T-cell (primary cell): ENCODE measurements around the gene EHHADH. TPM values are rescaled to one million over a fixed set of nuclear protein-coding genes. Genes with fewer than 3 reads are reported as not detected.
A peak's percentile ranks its signal among the peaks of the same experiment; 100 is the strongest.

ENCODE experiments used
- ATAC-seq, 4 experiments: fragments of 200-7000 bp in 3 of 4; fragments of 150-1000 bp in 1 of 4; cut with Tn5 transposase; replicated peaks in 1 of 4; 1 replicate in 3 of 4; 2 replicates in 1 of 4; pipeline ENCODE4 v1.10.0; 2021; ENCODE audit warnings: moderate library complexity in 3 of 4, mild to moderate bottlenecking in 2 of 4, moderate number of reproducible peaks in 1 of 4
- CTCF ChIA-PET, 2 donors: fragments of 300-600 bp; sonication (Branson Sonifier 250); formaldehyde crosslinking; loops; one replicate each; lab custom pipeline; 2022; ENCODE audit warnings: antibody characterized with exemption in 2 of 2; lab: Charles Lee
- POLR2A ChIA-PET, 2 donors: fragments of 300-600 bp; sonication (Branson Sonifier 250); formaldehyde crosslinking; loops; one replicate each; lab custom pipeline; 2022; ENCODE audit warnings: antibody characterized with exemption in 2 of 2; lab: Charles Lee
- DNase-seq, 35 experiments: peaks; one replicate each; pipeline versions ENCODE4 v3.0.0 to v3.0.0-alpha.2; 2013 to 2023
- H3K27ac ChIP-seq: one replicate; pipeline ENCODE4 v1.5.1; 2013; ENCODE audit warnings: low read length
- H3K27me3 ChIP-seq, 2 experiments: replicated peaks in 1 of 2; 1 replicate in 1 of 2; 2 replicates in 1 of 2; pipeline versions ENCODE4 v1.6.1 to v1.7.0; 2013; ENCODE audit warnings: low read length in 1 of 2, mixed read lengths in 1 of 2; ENCODE audit not compliant: control insufficient read depth in 2 of 2, insufficient read depth in 2 of 2; ENCODE audit errors: extremely low read depth in 1 of 2
- H3K36me3 ChIP-seq, 2 donors: 1 replicate in 1 of 2; 2 replicates in 1 of 2; pipeline versions ENCODE4 v1.6.1 to v1.7.0; 2013; ENCODE audit warnings: low read length in 1 of 2; ENCODE audit not compliant: control insufficient read depth in 2 of 2, insufficient read depth in 1 of 2; ENCODE audit errors: extremely low read depth in 1 of 2
- H3K4me1 ChIP-seq, 2 experiments: 1 replicate in 1 of 2; 2 replicates in 1 of 2; pipeline versions ENCODE4 v1.6.1 to v1.7.0; 2013; ENCODE audit warnings: low read length in 2 of 2, mixed read lengths in 1 of 2; ENCODE audit not compliant: insufficient read depth in 2 of 2, control insufficient read depth in 1 of 2; ENCODE audit errors: extremely low read depth in 1 of 2
- H3K4me3 ChIP-seq, 2 donors: 1 replicate in 1 of 2; 2 replicates in 1 of 2; pipeline versions ENCODE4 v1.5.1 to v1.7.0; 2013; ENCODE audit warnings: mild to moderate bottlenecking in 2 of 2, low read length in 1 of 2, moderate library complexity in 1 of 2; ENCODE audit not compliant: control insufficient read depth in 1 of 2; ENCODE audit errors: extremely low read depth in 1 of 2
- H3K9me3 ChIP-seq: 2 replicates; pipeline ENCODE4 v1.7.0; 2013
- H3K27ac Mint-ChIP-seq, 2 donors: one replicate each; pipeline ENCODE4 v1.8.0; 2020 to 2021; ENCODE audit warnings: mild to moderate bottlenecking in 2 of 2, mixed read lengths in 2 of 2
- H3K27me3 Mint-ChIP-seq, 2 donors: one replicate each; pipeline ENCODE4 v1.8.0; 2021 to 2022; ENCODE audit warnings: mixed read lengths in 2 of 2
- H3K36me3 Mint-ChIP-seq: one replicate; pipeline ENCODE4 v1.8.0; 2021; ENCODE audit warnings: mixed read lengths
- H3K4me1 Mint-ChIP-seq, 3 donors: one replicate each; pipeline ENCODE4 v1.8.0; 2020 to 2022; ENCODE audit warnings: mixed read lengths in 3 of 3, mild to moderate bottlenecking in 1 of 3
- H3K4me3 Mint-ChIP-seq, 3 donors: one replicate each; pipeline ENCODE4 v1.8.0; 2020 to 2022; ENCODE audit warnings: mild to moderate bottlenecking in 3 of 3, mixed read lengths in 3 of 3, moderate library complexity in 3 of 3
- H3K9me3 Mint-ChIP-seq, 3 donors: one replicate each; pipeline ENCODE4 v1.8.0; 2020 to 2022; ENCODE audit warnings: mixed read lengths in 3 of 3
- WGBS: methylation state at CpG from one replicate; pipeline ENCODE4 v1.1.5; 2013; ENCODE audit warnings: missing lambda C conversion rate; ENCODE audit not compliant: insufficient coverage; 5-methylcytosine and 5-hydroxymethylcytosine counted together
- total RNA-seq, 35 experiments: library from RNA in 6 of 35; stranded (reverse) in 6 of 35; fragments of 120-200 nt in 1 of 35; gene quantifications; one replicate each; pipeline versions ENCODE4 v1.2.1 to v1.2.4 and lab custom pipeline; 2013 to 2026

Gene EHHADH
- total RNA-seq, 5 donors from 2014 or later (not counting 1 experiment from before 2014, with no cell fraction given): 0.60 to 3.7 (median 1.9) TPM

DNA sequence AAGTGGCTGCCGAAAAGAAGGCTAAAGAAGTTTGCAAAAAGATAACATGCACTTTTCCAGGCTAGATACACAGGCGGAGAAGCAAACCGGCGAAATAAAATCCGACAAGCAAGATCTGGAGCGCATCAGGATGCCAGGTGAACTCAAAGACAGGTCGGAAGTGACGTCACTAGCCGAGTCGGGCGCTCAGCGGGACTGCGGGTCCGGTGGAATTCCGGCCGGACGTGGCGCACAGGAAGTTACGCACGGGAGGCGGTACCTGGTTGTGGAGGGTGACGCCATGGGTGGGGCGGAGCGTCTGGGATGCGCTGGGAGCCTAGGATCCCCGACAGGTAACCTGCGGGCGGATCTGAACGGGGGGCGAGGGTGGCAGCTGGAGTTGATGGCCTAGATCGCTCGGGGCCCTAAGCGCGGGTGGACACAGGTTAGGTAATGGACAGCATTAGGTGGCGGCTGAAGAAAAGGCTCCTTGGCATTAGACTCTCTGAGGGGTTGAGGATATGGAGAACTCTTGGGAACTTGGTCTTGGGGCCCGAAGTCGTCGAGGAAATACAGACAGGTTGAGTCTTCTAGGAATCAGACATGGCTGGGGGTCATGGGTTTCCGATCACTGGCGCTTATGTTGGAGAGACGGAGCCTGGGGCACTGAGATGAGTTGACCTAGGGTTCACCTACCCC, 29.0 kb upstream of the EHHADH start:
- H3K27ac ChIP-seq: peak overlapping the region; percentile 69
- peaks cover 0 to 4% (median 4%) of the 10 kb centered on the region in 3 donors for H3K9me3 Mint-ChIP-seq
- H3K9me3 ChIP-seq: no peaks in the 10 kb centered on the region
- no peaks in the 10 kb centered on the region for H3K36me3 ChIP-seq
- no peaks in the 10 kb centered on the region for H3K36me3 Mint-ChIP-seq
- peak overlapping the region; percentile 82 to 91 for H3K27ac Mint-ChIP-seq
- H3K4me1 Mint-ChIP-seq: peaks cover 16 to 22% (median 20%) of the 10 kb centered on the region in 3 donors
- peaks cover 2 to 16% of the 10 kb centered on the region in 2 experiments for H3K4me1 ChIP-seq
- peak; percentile 76 to 98 (median 92) for DNase-seq
- peak overlapping the region; percentile 83 to 94 (median 92) for H3K4me3 Mint-ChIP-seq
- ATAC-seq: peak; percentile 98 to 99 (median 99)
- peaks cover 24 to 26% of the 10 kb centered on the region in 2 donors for H3K27me3 Mint-ChIP-seq
- peak overlapping the region; percentile 83 to 94 for H3K4me3 ChIP-seq
- ChIA-PET CTCF (interaction anchor here in 1 of 2 donors (0.6 kb wide), 1 partner anchor 305 kb away, joined by 10 read pairs; no protein-coding TSS in a partner anchor), POLR2A (no interaction called here)
- H3K27me3 ChIP-seq: peaks cover 0 to 8% of the 10 kb centered on the region in 2 experiments
- 14% methylated on average over 41 of the region's 41 CpGs for WGBS

DNA sequence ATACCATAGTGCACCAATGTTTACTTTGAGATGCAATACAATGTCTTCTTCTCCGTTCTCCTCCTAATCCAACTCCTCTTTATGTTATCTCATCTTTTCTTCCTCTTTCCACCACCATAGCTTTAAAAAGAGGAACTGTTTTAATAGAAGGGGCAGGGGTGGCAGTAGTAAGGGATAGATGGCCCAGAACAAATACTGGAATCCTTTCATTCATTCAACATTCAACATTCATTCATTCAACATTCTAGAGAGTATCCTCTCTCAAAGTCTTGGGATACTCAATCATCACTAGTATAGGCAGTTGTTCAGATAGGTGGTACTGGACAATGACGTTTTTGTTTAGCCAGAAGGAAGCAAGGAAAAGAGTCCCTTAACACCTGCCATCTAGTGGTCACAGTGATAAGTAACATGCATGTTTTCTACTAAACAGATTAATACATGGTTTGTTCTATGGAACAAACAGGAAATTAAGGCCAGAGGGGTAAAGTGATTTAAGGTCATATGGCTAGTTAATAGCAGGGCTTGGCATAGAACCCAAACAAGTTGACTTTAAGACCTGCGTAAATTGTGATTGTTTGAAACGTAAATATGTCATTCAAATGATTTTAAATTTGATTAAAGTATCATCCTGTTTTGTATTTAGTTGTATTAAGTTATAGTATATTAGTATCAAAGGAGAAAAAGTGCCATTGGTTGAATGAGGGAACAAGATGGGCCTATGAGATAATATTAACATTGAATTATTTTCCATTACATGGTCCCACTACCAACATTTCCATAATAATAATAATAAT, 26.9 kb upstream of the EHHADH start:
- no peaks in the 10 kb centered on the region for H3K9me3 ChIP-seq
- H3K27me3 ChIP-seq: peaks cover 2 to 13% of the 10 kb centered on the region in 2 experiments
- no peaks in the 10 kb centered on the region for H3K36me3 Mint-ChIP-seq
- peak in 1 of 35 experiments; percentile 45 for DNase-seq
- peaks cover 37 to 42% of the 10 kb centered on the region in 2 donors for H3K27me3 Mint-ChIP-seq
- H3K27ac Mint-ChIP-seq: no peak overlapping the region
- CTCF ChIA-PET: no interaction called here
- no CpG with 5 or more reads among the region's 4 CpGs for WGBS
- H3K9me3 Mint-ChIP-seq: peaks cover 0 to 4% (median 4%) of the 10 kb centered on the region in 3 donors
- no peak overlapping the region for H3K27ac ChIP-seq
- H3K36me3 ChIP-seq: no peaks in the 10 kb centered on the region
- H3K4me3 Mint-ChIP-seq: no peak overlapping the region
- H3K4me1 ChIP-seq: peaks cover 2 to 16% of the 10 kb centered on the region in 2 experiments
- POLR2A ChIA-PET: interaction anchor here in 1 of 2 donors (0.5 kb wide), 1 partner anchor 378 kb away, joined by 4 read pairs; no protein-coding TSS in a partner anchor
- H3K4me3 ChIP-seq: no peak overlapping the region
- H3K4me1 Mint-ChIP-seq: peaks cover 16 to 22% (median 20%) of the 10 kb centered on the region in 3 donors
- no peak for ATAC-seq

DNA sequence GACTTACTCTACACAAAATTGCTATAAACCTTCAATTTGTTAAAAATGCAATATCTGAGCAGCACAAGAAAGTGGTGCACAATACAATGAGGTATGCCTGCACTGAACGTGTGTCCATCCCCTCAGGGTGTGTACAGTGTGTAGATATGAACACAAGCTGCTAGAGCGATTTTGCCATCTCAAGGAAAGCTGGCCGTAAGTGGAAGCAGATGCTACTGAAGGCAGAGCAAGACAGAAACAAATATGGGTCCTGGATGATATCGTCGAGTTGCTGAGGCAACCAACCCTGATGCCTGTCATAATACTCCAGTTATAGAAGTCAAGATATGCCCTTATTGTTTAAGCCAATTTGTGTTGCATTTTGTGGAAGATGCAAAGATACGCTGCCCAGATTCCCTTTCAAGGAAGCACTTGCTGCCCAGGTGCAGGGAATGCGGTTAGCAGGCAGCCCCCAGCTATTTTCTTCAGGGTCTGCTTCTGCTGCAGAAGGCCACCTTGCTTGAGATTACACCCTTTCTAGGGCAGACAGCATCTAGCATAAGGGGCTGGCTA, 25.8 kb upstream of the EHHADH start:
- Mint-ChIP-seq H3K9me3 (peaks cover 0 to 4% (median 4%) of the 10 kb centered on the region in 3 donors), H3K27ac (no peak overlapping the region), H3K4me1 (peaks cover 16 to 22% (median 20%) of the 10 kb centered on the region in 3 donors), H3K4me3 (no peak overlapping the region), H3K27me3 (peaks cover 41 to 51% of the 10 kb centered on the region in 2 donors), H3K36me3 (no peaks in the 10 kb centered on the region)
- ATAC-seq (no peak), DNase-seq (no peak)
- 94% methylated on average over 6 of the region's 7 CpGs for WGBS
- CTCF ChIA-PET: no interaction called here
- H3K27me3 ChIP-seq: peaks cover 2 to 16% of the 10 kb centered on the region in 2 experiments
- no peak overlapping the region for H3K27ac ChIP-seq
- no peaks in the 10 kb centered on the region for H3K9me3 ChIP-seq
- POLR2A ChIA-PET: no interaction called here
- no peak overlapping the region for H3K4me3 ChIP-seq
- peaks cover 2 to 16% of the 10 kb centered on the region in 2 experiments for H3K4me1 ChIP-seq
- no peaks in the 10 kb centered on the region for H3K36me3 ChIP-seq

DNA sequence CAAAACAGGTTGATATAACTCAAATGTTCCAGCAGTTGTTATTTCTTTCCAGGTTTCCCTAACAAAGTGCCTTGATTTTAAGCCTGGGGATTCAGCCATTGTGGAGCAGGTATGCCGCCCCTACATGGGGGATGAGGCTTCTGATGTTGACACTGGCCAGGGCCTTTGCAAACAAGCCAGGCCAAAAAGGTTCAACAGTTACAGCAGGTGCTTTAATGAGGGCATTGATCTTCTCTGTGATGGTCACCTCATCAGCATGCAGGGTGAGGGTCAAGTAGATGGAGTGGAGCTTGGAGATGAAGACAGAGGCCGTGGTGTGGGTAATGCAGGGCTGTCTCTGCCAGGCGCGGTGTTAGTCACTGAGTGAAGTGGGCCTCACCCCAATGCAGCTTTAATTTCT, 22.6 kb upstream of the EHHADH start:
- H3K36me3 Mint-ChIP-seq: no peaks in the 10 kb centered on the region
- POLR2A ChIA-PET: no interaction called here

DNA sequence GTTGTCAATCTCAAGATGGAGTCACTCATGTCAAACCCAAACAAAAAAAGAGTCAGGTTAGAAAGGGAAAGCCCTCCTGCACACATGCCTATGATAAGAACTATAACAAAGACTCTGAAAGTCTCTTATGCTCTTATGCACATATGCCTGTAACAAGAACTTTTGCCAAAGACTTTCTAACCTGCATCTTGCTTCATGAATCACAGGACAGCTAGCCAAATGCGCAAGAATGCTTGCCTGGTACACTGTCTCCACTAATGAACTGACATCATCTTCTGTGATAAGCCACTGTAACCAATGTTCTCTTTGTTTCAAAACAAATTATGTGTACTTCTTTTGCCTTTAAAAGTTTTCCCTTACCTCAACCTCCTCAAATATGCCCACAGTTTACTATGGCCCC, 18.2 kb upstream of the EHHADH start:
- Mint-ChIP-seq H3K36me3 (no peaks in the 10 kb centered on the region), H3K4me3 (no peak overlapping the region), H3K27ac (no peak overlapping the region), H3K27me3 (peaks cover 57 to 59% of the 10 kb centered on the region in 2 donors), H3K9me3 (no peaks in the 10 kb centered on the region), H3K4me1 (no peaks in the 10 kb centered on the region)
- no peaks in the 10 kb centered on the region for H3K9me3 ChIP-seq
- H3K4me3 ChIP-seq: no peak overlapping the region
- 92% methylated on average over 1 of the region's 1 CpG for WGBS
- H3K27ac ChIP-seq: no peak overlapping the region
- ChIA-PET CTCF (interaction anchor here in 1 of 2 donors (0.6 kb wide), 1 partner anchor 9 kb away, joined by 5 read pairs; no protein-coding TSS in a partner anchor), POLR2A (no interaction called here)
- no peaks in the 10 kb centered on the region for H3K36me3 ChIP-seq
- peaks cover 4 to 8% of the 10 kb centered on the region in 2 experiments for H3K27me3 ChIP-seq
- DNase-seq (no peak), ATAC-seq (no peak)
- H3K4me1 ChIP-seq: no peaks in the 10 kb centered on the region

More for the DNA sequence above, 22.6 kb upstream of the EHHADH start:
- Mint-ChIP-seq H3K9me3 (peaks cover 0 to 4% (median 0%) of the 10 kb centered on the region in 3 donors), H3K27ac (no peak overlapping the region), H3K4me3 (no peak overlapping the region), H3K27me3 (peaks cover 57% of the 10 kb centered on the region in 2 donors), H3K4me1 (peaks cover 0 to 5% (median 2%) of the 10 kb centered on the region in 3 donors)
- CTCF ChIA-PET: no interaction called here
- Histone ChIP-seq H3K4me1 (no peaks in the 10 kb centered on the region), H3K4me3 (no peak overlapping the region), H3K27ac (no peak overlapping the region), H3K9me3 (no peaks in the 10 kb centered on the region), H3K27me3 (peaks cover 2 to 10% of the 10 kb centered on the region in 2 experiments), H3K36me3 (no peaks in the 10 kb centered on the region)
- ATAC-seq (no peak), DNase-seq (no peak)
- 56% methylated on average over 2 of the region's 4 CpGs for WGBS

DNA sequence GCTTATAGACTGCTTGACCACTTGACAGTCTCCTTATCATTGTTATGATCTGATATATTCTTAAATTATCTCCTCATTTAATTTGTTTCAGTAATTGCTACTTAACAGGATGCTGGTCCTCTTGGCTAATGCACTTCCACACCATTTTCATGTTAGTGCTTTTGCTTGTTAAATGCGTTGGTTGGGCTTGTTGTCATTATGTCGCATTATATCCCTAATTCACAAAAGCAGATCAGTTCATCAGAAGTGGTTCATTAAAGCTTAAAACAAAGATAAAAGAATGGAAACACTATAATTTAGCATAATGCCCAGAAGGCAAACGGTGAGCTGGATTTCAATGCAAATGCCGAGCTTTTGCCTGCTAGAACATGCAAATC, 17.1 kb upstream of the EHHADH start:
- H3K4me3 ChIP-seq: no peak overlapping the region
- no peaks in the 10 kb centered on the region for H3K4me1 ChIP-seq
- Mint-ChIP-seq H3K27ac (no peak overlapping the region), H3K4me3 (no peak overlapping the region), H3K9me3 (no peaks in the 10 kb centered on the region), H3K36me3 (no peaks in the 10 kb centered on the region), H3K27me3 (peaks cover 50 to 54% of the 10 kb centered on the region in 2 donors), H3K4me1 (no peaks in the 10 kb centered on the region)
- H3K27ac ChIP-seq: no peak overlapping the region
- H3K9me3 ChIP-seq: no peaks in the 10 kb centered on the region
- H3K36me3 ChIP-seq: no peaks in the 10 kb centered on the region
- 67% methylated on average over 2 of the region's 4 CpGs for WGBS
- peaks cover 2 to 3% of the 10 kb centered on the region in 2 experiments for H3K27me3 ChIP-seq
- POLR2A ChIA-PET: no interaction called here
- ATAC-seq (no peak), DNase-seq (no peak)
- CTCF ChIA-PET: interaction anchor here in 1 of 2 donors (0.5 kb wide), 1 partner anchor 55 kb away, joined by 3 read pairs; no protein-coding TSS in a partner anchor
